HepG2 (cell line): ENCODE results near the gene GPS2. TPM values are rescaled to one million over a fixed set of nuclear protein-coding genes. Genes with fewer than 3 reads are reported as not detected.

Experiments used
- ATRX ChIP-seq: sonication (generic); formaldehyde crosslinking; IDR thresholded peaks from 2 replicates; pipeline ENCODE4 v1.4.0; 2020; ENCODE audit warnings: missing genetic modification reagents, borderline replicate concordance
- CSRNP2 ChIP-seq: sonication (generic); formaldehyde crosslinking; conservative IDR thresholded peaks from 2 replicates; pipeline ENCODE4 v1.8.0; 2022; ENCODE audit warnings: low read depth, missing genetic modification reagents
- DDIT3 ChIP-seq: sonication (generic); formaldehyde crosslinking; IDR thresholded peaks from 2 replicates; pipeline ENCODE4 v1.4.0; 2020; ENCODE audit warnings: mild to moderate bottlenecking, missing genetic modification reagents
- ESRRA ChIP-seq: sonication (generic); formaldehyde crosslinking; IDR thresholded peaks from 2 replicates; pipeline ENCODE4 v1.5.1; 2020; ENCODE audit warnings: mild to moderate bottlenecking, low read depth, missing genetic modification reagents
- GABPB1 ChIP-seq: IDR thresholded peaks from 2 replicates; pipeline ENCODE4 v1.6.1; 2016; ENCODE audit warnings: mild to moderate bottlenecking, missing genetic modification reagents, moderate library complexity, missing compliant biosample characterization
- GFI1 ChIP-seq: sonication (generic); formaldehyde crosslinking; IDR thresholded peaks from 2 replicates; pipeline ENCODE4 v1.5.0; 2020; ENCODE audit warnings: missing genetic modification reagents, mild to moderate bottlenecking, borderline replicate concordance
- MATR3 ChIP-seq: sonication (generic); formaldehyde crosslinking; IDR thresholded peaks from 2 replicates; pipeline ENCODE4 v1.4.0; 2020; ENCODE audit warnings: missing genetic modification reagents
- MEIS1 ChIP-seq: sonication (generic); formaldehyde crosslinking; IDR thresholded peaks from 2 replicates; pipeline ENCODE4 v1.9.0; 2021; ENCODE audit warnings: mild to moderate bottlenecking, missing genetic modification reagents, moderate library complexity, borderline replicate concordance
- NR1H2 ChIP-seq: sonication (generic); formaldehyde crosslinking; IDR thresholded peaks from 2 replicates; pipeline ENCODE4 v1.8.1; 2022; ENCODE audit warnings: low read depth, missing genetic modification reagents, borderline replicate concordance
- PHF5A ChIP-seq: IDR thresholded peaks from one replicate; pipeline ENCODE4 v1.6.1; 2018; ENCODE audit warnings: low read depth, missing genetic modification reagents; ENCODE audit not compliant: unreplicated experiment
- PRPF4 ChIP-seq: fragments of 200-400 bp; formaldehyde crosslinking; IDR thresholded peaks from 2 replicates; pipeline ENCODE4 v1.6.1; 2016; ENCODE audit warnings: low read length, low read depth; ENCODE audit not compliant: poor library complexity, severe bottlenecking
- RBM22 ChIP-seq: fragments of 200-400 bp; formaldehyde crosslinking; optimal IDR thresholded peaks from 2 replicates; pipeline ENCODE3; 2017; ENCODE audit warnings: mild to moderate bottlenecking, low read length, moderate library complexity
- RXRB ChIP-seq: IDR thresholded peaks from 2 replicates; pipeline ENCODE4 v1.6.1; 2016; ENCODE audit warnings: borderline replicate concordance, missing genetic modification reagents, missing compliant biosample characterization
- SATB2 ChIP-seq: sonication (generic); formaldehyde crosslinking; IDR thresholded peaks from 2 replicates; pipeline ENCODE4 v1.5.0; 2020; ENCODE audit warnings: missing genetic modification reagents
- SRSF4 ChIP-seq: fragments of 200-400 bp; formaldehyde crosslinking; IDR thresholded peaks from one replicate; pipeline ENCODE4 v1.6.1; 2018; ENCODE audit warnings: mild to moderate bottlenecking, low read depth, low read length, moderate library complexity; ENCODE audit not compliant: poor library complexity, severe bottlenecking
- ZFP36L1 ChIP-seq: sonication (generic); formaldehyde crosslinking; IDR thresholded peaks from 2 replicates; pipeline ENCODE4 v1.8.0; 2022; ENCODE audit warnings: mild to moderate bottlenecking, missing genetic modification reagents, moderate library complexity
- ZNF24 ChIP-seq: fragments of 450-650 bp; IDR thresholded peaks from 2 replicates; pipeline ENCODE4 v1.6.1; 2017; ENCODE audit warnings: antibody characterized with exemption, mild to moderate bottlenecking
- ZNF275 ChIP-seq: sonication (generic); formaldehyde crosslinking; IDR thresholded peaks from 2 replicates; pipeline ENCODE4 v1.8.0; 2022; ENCODE audit warnings: missing genetic modification reagents, mild to moderate bottlenecking, inconsistent platforms, borderline replicate concordance
- ZNF34 ChIP-seq: sonication (generic); formaldehyde crosslinking; IDR thresholded peaks from 2 replicates; pipeline ENCODE4 v1.4.0; 2020; ENCODE audit warnings: mild to moderate bottlenecking, missing genetic modification reagents, borderline replicate concordance
- ZNF547 ChIP-seq: sonication (generic); formaldehyde crosslinking; IDR thresholded peaks from 2 replicates; pipeline ENCODE4 v1.5.1; 2020; ENCODE audit warnings: mild to moderate bottlenecking, missing genetic modification reagents
- ZNF569 ChIP-seq: sonication (generic); formaldehyde crosslinking; IDR thresholded peaks from 2 replicates; pipeline ENCODE4 v1.5.0; 2020; ENCODE audit warnings: mild to moderate bottlenecking, missing genetic modification reagents, moderate library complexity, borderline replicate concordance
- ZNF589 ChIP-seq: sonication (generic); formaldehyde crosslinking; conservative IDR thresholded peaks from 2 replicates; pipeline ENCODE4 v1.8.0; 2022; ENCODE audit warnings: mild to moderate bottlenecking, moderate library complexity, missing genetic modification reagents
- ZNF770 ChIP-seq: sonication (generic); formaldehyde crosslinking; IDR thresholded peaks from 2 replicates; pipeline ENCODE4 v1.5.0; 2020; ENCODE audit warnings: mild to moderate bottlenecking, missing genetic modification reagents
- ZNF850 ChIP-seq: sonication (generic); formaldehyde crosslinking; conservative IDR thresholded peaks from 2 replicates; pipeline ENCODE4 v1.9.0; 2021; ENCODE audit warnings: mild to moderate bottlenecking, missing genetic modification reagents
- ZSCAN29 ChIP-seq: sonication (generic); formaldehyde crosslinking; conservative IDR thresholded peaks from 2 replicates; pipeline ENCODE4 v1.4.0; 2020; ENCODE audit warnings: mild to moderate bottlenecking, missing genetic modification reagents
- polyA plus RNA-seq, 8 experiments: library from polyadenylated mRNA; depleted of rRNA in 3 of 8; stranded (reverse) in 7 of 8; unstranded in 1 of 8; fragments of >200 nt; fragmentation: Illumina TruSeq in 4 of 8; extraction: Trizol in 4 of 8; gene quantifications; 2 replicates each; pipeline versions ENCODE4 v1.2.1 to v1.2.3, GENCODE V29; 2011 to 2016; ENCODE audit warnings: low read depth in 4 of 8, missing spikeins in 1 of 8, mixed read lengths in 1 of 8; ENCODE audit not compliant: insufficient read depth in 1 of 8
- total RNA-seq, 5 experiments: library from RNA; depleted of rRNA; stranded (reverse); fragments of >200 nt; fragmentation: Illumina TruSeq; extraction: Trizol; gene quantifications; 2 replicates each; pipeline ENCODE4 v1.2.3, GENCODE V29; 2016; ENCODE audit warnings: low read depth in 1 of 5

The GPS2 gene
- total and polyA plus RNA-seq, 2 of the 13 experiments (the other 11 are each of a cell fraction or from before 2014, with no cell fraction given) = 58.0 to 59.4 TPM

GRCh38 chr17:7351665-7352502, 36.7 kb upstream of the GPS2 start, which contains the start of gene KCTD11 (continued):
- TF ChIP-seq GABPB1 (CRISPR knock-in tag) (peak; percentile 82; the same call in 1 of the 2 replicates), ESRRA (CRISPR knock-in tag) (peak; percentile 59; the same call in 1 of the 2 replicates), ATRX (CRISPR knock-in tag) (no peak), SATB2 (no peak), RBM22 (no peak), ZNF589 (no peak), PHF5A (CRISPR knock-in tag) (peak; percentile 65), ZNF24 (no peak), MEIS1 (CRISPR knock-in tag) (no peak; the same call in 1 of the 2 replicates), CSRNP2 (no peak), ZNF569 (no peak), ZNF547 (CRISPR knock-in tag) (peak; percentile 81; the same call in 1 of the 2 replicates), ZNF850 (no peak), ZSCAN29 (no peak), RXRB (CRISPR knock-in tag) (peak; percentile 26; the same call in 1 of the 2 replicates), SRSF4 (no peak), ZNF275 (CRISPR knock-in tag) (peak; percentile 77), ZNF34 (CRISPR knock-in tag) (no peak), GFI1 (no peak; the same call in 1 of the 2 replicates), NR1H2 (CRISPR knock-in tag) (no peak), MATR3 (CRISPR knock-in tag) (no peak), DDIT3 (no peak), ZNF770 (CRISPR knock-in tag) (peak; percentile 82), ZFP36L1 (CRISPR knock-in tag) (no peak; the same call in 1 of the 2 replicates), PRPF4 (no peak)
